Ovary (tissue), 3 donors: ENCODE data around the gene REXO4.

Source experiments
- EP300 ChIP-seq: sonication (generic); formaldehyde crosslinking; IDR thresholded peaks from one replicate; pipeline ENCODE4 v1.6.1; 2017; ENCODE audit warnings: antibody characterized with exemption
- POLR2A ChIP-seq: fragments of 450-650 bp; IDR thresholded peaks from one replicate; pipeline ENCODE4 v1.6.1; 2017; ENCODE audit warnings: antibody characterized with exemption, mild to moderate bottlenecking, moderate library complexity
- TF ChIP-seq, protein P1 (sequence below), 3 donors: fragments of 450-650 bp in 2 of 3; fragments of 200-600 bp in 1 of 3; IDR thresholded peaks; one replicate each; pipeline versions ENCODE4 v1.5.1 to v1.8.0; 2016 to 2022; ENCODE audit warnings: antibody characterized with exemption in 3 of 3, mild to moderate bottlenecking in 1 of 3
- donor health status: DM: no; HTN: no; CAD: no.

GRCh38 chr9:133461975-133462374 is 44.2 kb upstream of the REXO4 start:
- TF ChIP-seq POLR2A (no peak), EP300 (no peak)
- TF ChIP-seq, protein P1, sequence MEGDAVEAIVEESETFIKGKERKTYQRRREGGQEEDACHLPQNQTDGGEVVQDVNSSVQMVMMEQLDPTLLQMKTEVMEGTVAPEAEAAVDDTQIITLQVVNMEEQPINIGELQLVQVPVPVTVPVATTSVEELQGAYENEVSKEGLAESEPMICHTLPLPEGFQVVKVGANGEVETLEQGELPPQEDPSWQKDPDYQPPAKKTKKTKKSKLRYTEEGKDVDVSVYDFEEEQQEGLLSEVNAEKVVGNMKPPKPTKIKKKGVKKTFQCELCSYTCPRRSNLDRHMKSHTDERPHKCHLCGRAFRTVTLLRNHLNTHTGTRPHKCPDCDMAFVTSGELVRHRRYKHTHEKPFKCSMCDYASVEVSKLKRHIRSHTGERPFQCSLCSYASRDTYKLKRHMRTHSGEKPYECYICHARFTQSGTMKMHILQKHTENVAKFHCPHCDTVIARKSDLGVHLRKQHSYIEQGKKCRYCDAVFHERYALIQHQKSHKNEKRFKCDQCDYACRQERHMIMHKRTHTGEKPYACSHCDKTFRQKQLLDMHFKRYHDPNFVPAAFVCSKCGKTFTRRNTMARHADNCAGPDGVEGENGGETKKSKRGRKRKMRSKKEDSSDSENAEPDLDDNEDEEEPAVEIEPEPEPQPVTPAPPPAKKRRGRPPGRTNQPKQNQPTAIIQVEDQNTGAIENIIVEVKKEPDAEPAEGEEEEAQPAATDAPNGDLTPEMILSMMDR (IDR thresholded peaks at IDR 0.05) = no peak
